Right lobe of liver (tissue), 4 donors: ENCODE measurements around the gene GCKR.

ENCODE experiments used
- CTCF ChIP-seq, 4 donors: fragments of 200-600 bp in 3 of 4; fragments of 450-650 bp in 1 of 4; IDR thresholded peaks; one replicate each; pipeline versions ENCODE4 v1.5.1 to v1.8.0; 2016 to 2022; ENCODE audit warnings: antibody characterized with exemption in 4 of 4, mild to moderate bottlenecking in 2 of 4
- POLR2A ChIP-seq: fragments of 450-650 bp; IDR thresholded peaks from one replicate; pipeline ENCODE4 v1.6.1; 2017; ENCODE audit warnings: antibody characterized with exemption, mild to moderate bottlenecking
- donor health status: DM: no; HTN: no; CAD: no.
- donor health status: DM: no; HTN: no; CAD: no.
- donor health status: DM: no; HTN: yes; CAD: no.

- no peak for TF ChIP-seq CTCF (IDR thresholded peaks at IDR 0.05)
- no peak for TF ChIP-seq POLR2A
These were observed 42.7 kb upstream of the GCKR start for GRCh38 chr2:27453968-27454367.
